ENCODE results near the gene DAPK1. TPM values are rescaled to one million over a fixed set of nuclear protein-coding genes. Genes with fewer than 3 reads are reported as not detected.

The DAPK1 gene
- total and polyA plus RNA-seq, 10 of the 15 experiments (the other 5 are each of a cell fraction or from before 2014, with no cell fraction given): 8.2 to 94.7 (median 51.6) TPM

DNA sequence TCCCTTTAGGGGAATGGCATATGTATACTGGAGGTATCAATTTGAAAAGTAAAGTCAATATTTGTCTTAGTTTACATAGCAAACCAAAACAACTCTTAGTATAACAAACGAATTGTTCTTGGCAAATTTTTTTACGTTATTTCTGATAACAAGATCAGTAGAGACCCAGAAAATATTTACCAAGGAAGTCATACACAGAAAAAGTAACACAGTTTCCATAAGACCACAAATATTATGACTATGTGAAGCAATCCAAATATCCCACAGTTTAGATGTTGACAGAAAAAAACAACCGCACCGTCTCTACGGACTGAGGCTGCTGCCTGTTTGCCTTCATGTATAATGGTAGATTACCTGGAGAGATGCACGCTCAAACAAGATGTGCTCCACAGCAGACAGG, 46.5 kb upstream of the DAPK1 start:
- H3K4me2 ChIP-seq (ENCODE audit: control insufficient read depth, insufficient read depth): no peak overlapping the region
- H3K4me1 ChIP-seq (ENCODE audit: control insufficient read depth, insufficient read depth, low read length): no peaks in the 10 kb centered on the region
- no peaks in the 10 kb centered on the region for H4K20me1 ChIP-seq (ENCODE audit: control insufficient read depth, insufficient read depth)
- intact Hi-C loops (cut with micrococcal nuclease; ENCODE audit: unreplicated experiment): no loop called here
- H3K79me2 ChIP-seq (ENCODE audit: control insufficient read depth, insufficient read depth, low read length): no peaks in the 10 kb centered on the region
- no peak for ATAC-seq
- TF ChIP-seq BHLHE40 (IDR thresholded peaks at IDR 0.05; ENCODE audit: borderline replicate concordance in 1 of 2, low read depth in 2 of 2, low read length in 1 of 2) (no peak), TCF12 (IDR thresholded peaks at IDR 0.05; ENCODE audit: low read depth, low read length) (no peak), NR2F1 (conservative IDR thresholded peaks at IDR 0.05) (no peak), CREM (IDR thresholded peaks at IDR 0.05; ENCODE audit: low read depth) (no peak), NRF1 (conservative IDR thresholded peaks at IDR 0.05; ENCODE audit: low read depth, low read length) (no peak), ESRRA (IDR thresholded peaks at IDR 0.05; ENCODE audit: low read length) (no peak), KAT2A (conservative IDR thresholded peaks at IDR 0.05; ENCODE audit: control insufficient read depth, low read depth, low read length) (no peak), CHD4 (IDR thresholded peaks at IDR 0.05) (no peak), KDM1A (IDR thresholded peaks at IDR 0.05; ENCODE audit: borderline replicate concordance) (no peak), FOS (IDR thresholded peaks at IDR 0.05; ENCODE audit: borderline replicate concordance, extremely low read depth, insufficient read length) (no peak), POLR2AphosphoS5 (IDR thresholded peaks at IDR 0.05; ENCODE audit: low read length) (no peak), ATF7 (IDR thresholded peaks at IDR 0.05; ENCODE audit: low read depth) (no peak), ZZZ3 (IDR thresholded peaks at IDR 0.05; ENCODE audit: control insufficient read depth, insufficient read length, low read depth) (no peak), ZNF207 (IDR thresholded peaks at IDR 0.05; ENCODE audit: borderline replicate concordance) (no peak), IRF4 (IDR thresholded peaks at IDR 0.05; ENCODE audit: low read depth, low read length) (no peak), CHD2 (IDR thresholded peaks at IDR 0.05; ENCODE audit: borderline replicate concordance, low read depth, low read length) (no peak), ZBTB4 (CRISPR knock-in tag; IDR thresholded peaks at IDR 0.05) (no peak)
- H3K27me3 ChIP-seq (replicated peaks in 1 of 2; ENCODE audit: control insufficient read depth in 2 of 2, insufficient read depth in 2 of 2, low read length in 1 of 2): no peaks in the 10 kb centered on the region
- H3K4me3 ChIP-seq: no peak overlapping the region
- no peak for FAIRE-seq
- in situ Hi-C loops (cut with MboI): no loop called here
- peaks cover 6% of the 10 kb centered on the region; the same call in 2 of the 3 replicates for H3K9me3 ChIP-seq (replicated peaks; ENCODE audit: control insufficient read depth, insufficient read depth, low read length)
- ChIA-PET POLR2A (interaction anchor here (0.5 to 0.7 kb wide), 2 partner anchors 9 to 11 kb away, joined by 3 read pairs; no protein-coding TSS in a partner anchor), RAD21 (ENCODE audit: unreplicated experiment) (no interaction called here), CTCF (interaction anchor here (0.6 kb wide), 1 partner anchor 755 kb away, joined by 4 read pairs; no protein-coding TSS in a partner anchor), SMC1A (ENCODE audit: uncharacterized antibody, unreplicated experiment) (interaction anchor here (1.6 kb wide), 1 partner anchor 15 kb away, joined by 4 read pairs; no protein-coding TSS in a partner anchor)
- WGBS (ENCODE audit: insufficient coverage, insufficient replicate concordance, low lambda C conversion rate, missing lambda C conversion rate): 49% methylated on average over 6 of the region's 6 CpGs
- no peak overlapping the region for H3K9ac ChIP-seq (ENCODE audit: control insufficient read depth, insufficient read depth, low read length)
- no peaks in the 10 kb centered on the region for H3K36me3 ChIP-seq (ENCODE audit: control insufficient read depth in 2 of 2, insufficient read depth in 2 of 2, low read length in 1 of 2)
- DNase-seq (ENCODE audit: low read depth, low spot score): no peak
- H3K27ac ChIP-seq (ENCODE audit: control insufficient read depth, insufficient read depth): no peak overlapping the region
- BruUV-seq (replicated peaks): no TSS peak
- no peak overlapping the region for H2AFZ ChIP-seq (ENCODE audit: control insufficient read depth, low read depth, low read length)
